Fibroblast of gingiva (primary cell): Measurements from ENCODE around the gene NGDN.
A peak's percentile ranks its signal among the peaks of the same experiment; 100 is the strongest.
"Not testable (repeated sequence)": the region's sequence is repeated elsewhere in the genome, so short reads cannot be mapped to it uniquely, and the experiment has no call there.

Experiments
- DNase-seq: peaks from one replicate; pipeline ENCODE4 v3.0.0-alpha.2; 2011; ENCODE audit warnings: low read depth

NGDN gene, protein sequence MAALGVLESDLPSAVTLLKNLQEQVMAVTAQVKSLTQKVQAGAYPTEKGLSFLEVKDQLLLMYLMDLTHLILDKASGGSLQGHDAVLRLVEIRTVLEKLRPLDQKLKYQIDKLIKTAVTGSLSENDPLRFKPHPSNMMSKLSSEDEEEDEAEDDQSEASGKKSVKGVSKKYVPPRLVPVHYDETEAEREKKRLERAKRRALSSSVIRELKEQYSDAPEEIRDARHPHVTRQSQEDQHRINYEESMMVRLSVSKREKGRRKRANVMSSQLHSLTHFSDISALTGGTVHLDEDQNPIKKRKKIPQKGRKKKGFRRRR

DNA sequence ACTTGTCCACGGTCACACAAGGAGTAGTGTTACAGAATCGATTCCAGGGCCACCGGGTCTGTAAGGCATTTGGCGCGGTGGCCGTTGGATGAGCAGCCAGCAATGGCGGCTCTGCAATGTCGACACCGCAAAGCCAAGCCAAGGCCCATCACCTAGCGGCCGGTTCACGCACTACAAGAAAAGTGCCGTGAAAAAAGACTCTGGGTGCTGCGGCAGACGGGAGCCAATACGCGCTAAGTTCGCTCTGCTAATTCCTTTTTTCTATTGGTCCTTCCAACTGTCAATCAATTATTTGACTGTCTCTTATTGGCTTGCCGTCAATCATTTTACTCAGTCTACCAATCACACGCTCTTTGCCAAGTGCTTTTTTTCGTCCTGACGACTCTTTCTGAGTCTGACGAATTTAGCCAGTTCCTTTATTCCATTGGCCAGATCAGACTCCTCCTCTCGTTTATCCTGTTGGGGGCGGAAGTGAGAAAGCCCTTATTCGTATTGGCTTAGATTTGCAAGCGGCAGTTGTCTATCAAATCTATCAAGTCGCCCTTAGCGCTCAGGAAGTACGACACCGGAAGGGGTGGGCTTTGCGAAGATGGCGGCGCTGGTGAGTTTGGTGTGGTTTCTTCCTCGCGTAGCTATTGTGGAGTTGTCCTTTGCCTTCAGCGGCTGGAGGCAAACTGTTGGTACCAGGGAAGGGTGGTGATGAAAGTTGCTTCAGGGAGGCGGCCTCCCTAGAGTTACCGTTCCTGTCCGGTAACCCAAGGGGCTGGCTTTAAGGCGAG lies at the start of gene NGDN:
TSS of gene NGDN (plus strand) at position 577 of the 779 bp plus-strand sequence. CDS start at position 590, 13 bp downstream.
- peak; percentile 100 for DNase-seq

DNA sequence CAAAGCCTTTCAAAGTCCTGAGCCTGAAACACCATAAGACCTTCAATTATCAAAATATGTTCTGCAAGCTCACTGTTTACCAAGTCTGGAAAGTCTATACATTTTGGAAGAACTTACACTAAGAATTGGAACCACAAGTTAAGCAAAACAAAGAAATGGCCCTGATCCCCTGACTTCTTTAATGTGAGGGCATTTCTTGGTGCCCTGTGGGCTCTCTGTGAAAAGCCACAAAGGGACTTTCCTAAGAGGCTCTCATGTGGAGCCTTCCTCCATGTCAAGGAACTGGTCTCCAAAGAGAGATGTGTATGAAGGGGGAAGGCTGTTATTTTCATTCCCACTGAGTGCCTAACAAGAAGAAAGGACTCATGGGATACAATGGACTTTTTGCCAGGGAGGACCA lies 47.9 kb upstream of the NGDN start:
- DNase-seq = no peak

DNA sequence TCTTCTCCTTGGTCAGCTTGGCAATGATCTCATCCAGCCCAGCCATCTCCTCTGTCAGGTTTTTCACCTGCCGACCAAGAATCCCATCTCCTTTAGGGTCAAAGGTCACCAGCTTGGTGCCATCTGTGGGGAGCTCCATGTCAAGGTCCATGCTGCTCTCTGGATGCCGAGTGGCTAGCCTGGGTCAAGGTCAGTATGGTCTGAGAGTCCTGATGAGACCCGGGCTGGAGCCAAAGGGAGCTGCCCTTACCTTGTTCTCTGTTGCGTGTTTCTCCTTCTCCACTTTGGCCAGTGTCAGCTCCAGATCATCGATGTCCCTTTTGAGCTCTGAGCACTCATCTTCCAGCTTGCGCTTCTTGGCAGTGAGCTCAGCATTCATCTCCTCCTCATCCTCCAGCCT lies 45.8 kb upstream of the NGDN start:
- DNase-seq = no peak

DNA sequence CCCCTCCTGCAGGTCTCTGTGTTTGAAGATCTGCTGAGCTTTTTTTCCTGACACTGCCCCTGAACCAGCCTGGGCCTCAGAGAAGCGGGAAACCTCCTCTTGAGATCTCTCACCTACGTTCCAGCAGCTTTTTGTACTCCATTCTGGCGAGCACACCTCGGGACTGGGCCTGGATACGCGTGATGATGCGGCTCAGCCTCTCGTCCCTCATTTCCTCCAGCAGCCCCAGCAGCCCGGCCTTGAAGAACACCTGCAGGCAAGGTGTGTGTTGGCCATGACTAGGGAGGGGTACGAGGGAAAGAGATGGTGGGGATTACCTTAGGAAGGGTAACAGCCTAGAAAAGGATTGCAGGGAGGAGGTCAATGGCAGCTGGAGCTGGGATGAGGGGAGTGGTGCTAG lies 44.3 kb upstream of the NGDN start:
- no peak for DNase-seq

DNA sequence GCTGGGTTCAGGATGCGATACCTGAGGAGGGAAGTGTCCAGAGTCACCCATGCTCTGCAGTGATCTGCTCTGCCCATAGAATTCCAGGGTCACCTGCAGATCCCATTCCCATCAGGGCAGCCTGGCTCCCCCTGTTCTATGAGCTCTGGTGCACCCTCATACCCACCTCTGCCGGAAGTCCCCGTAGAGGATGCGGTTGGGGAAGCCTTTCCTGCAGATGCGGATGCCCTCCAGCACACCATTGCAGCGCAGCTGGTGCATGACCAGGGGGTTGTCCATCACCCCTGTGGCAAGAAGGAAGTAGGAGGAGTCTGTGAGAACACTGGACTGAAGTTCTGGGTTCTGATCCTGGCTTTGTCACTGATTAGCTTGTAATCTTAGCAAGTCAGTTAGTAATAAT lies 43.7 kb upstream of the NGDN start:
- not testable (repeated sequence) for DNase-seq

DNA sequence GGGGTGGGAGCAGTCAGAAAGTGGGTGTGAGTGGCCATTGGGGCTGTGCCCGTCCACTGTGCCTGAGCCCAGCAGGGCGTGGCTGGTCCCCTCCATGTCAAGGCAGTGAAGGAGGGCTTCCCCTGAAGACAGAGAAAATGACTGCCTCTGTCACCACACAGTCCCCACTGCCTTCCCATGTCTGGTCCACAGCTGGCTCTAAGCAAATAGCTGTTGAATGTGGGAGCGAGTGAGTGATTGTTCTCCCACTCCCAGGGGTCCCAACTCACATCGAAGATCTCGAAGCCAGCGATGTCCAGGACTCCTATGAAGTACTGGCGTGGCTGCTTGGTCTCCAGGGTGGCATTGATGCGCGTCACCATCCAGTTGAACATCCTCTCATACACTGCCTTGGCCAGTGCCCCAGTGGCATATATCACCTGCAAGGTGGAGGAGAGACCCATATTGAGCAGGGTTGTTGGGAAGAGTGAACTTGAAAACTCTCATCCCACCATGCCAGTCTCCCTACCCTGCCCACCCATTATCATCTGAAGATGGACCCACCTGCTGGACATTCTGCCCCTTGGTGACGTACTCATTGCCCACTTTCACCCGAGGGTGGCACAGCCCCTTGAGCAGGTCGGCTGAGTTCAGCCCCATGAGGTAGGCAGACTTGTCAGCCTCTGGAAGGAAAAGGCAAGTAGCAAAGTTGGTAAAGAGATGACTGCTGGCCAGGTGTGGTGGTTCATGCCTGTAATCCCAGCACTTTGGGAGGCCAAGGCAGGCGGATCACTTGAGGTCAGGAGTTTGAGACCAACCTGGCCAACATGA lies 40.6 kb upstream of the NGDN start:
- DNase-seq = no peak

DNA sequence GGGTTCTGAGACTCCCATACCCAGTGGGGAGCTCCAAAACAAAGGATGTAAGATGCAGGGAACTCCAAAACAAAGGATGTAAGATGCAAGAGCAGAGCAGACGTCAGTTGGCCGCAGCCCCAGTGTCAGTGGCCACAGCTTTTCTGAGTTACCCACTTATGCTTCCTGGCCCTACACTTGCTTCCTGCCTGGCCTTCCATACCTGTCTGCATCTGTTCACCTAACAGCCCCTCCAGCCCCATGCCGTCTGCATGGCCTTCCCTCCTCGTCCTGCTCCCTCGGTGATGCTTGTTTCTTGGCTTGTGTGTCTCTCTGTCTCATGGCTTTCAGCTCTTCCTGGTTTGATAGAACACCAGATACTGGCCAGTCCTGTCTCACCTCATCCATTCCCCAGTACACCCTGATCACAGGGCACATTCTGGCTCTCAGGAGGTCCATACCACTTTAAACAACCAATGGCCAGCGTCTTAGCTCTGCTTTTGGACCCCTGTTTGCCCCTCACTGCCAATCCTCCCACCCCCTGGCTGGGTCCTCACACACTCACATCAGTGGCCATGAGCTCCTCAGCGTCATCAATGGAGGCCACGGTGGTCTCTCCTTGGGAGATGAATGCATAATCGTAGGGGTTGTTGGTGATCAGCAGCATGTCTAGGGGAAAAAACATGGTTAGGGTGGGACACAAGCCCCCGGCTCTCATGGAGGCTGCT lies 39.3 kb upstream of the NGDN start:
- DNase-seq = no peak

DNA sequence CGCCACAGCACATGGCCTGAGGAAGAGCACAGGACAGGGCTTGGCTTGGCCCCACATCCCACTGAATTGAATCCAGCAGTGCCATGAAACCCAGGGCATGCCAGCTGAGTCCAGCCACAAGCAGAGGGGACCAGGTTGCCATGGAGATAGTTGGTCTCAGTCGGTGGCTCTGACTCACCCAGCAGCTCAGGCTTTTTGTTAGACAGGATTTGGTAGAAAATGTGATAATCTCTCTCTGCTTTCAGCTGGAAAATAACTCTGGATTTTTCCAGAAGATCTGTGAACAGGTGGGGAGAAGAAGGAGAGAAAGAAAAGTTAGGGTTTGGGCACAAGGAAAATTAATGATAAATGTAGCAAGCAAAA lies 38.8 kb upstream of the NGDN start:
- DNase-seq = no peak

DNA sequence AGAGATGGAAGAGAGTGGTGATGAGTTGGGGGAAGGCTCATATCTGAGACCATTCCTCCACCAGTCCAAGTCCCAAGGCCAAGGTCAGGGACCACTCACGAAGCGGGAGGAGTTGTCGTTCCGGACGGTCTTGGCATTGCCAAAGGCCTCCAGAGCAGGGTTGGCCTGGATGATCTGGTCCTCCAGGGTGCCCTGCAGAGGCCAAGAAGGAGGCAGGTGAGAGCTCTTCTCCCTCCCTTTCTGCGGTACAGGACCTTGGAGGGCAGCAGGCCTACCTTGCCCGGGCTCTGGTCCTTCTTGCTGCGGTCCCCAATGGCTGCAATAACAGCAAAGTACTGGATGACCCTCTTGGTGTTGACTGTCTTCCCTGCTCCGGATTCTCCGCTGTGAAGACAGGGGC lies 38.0 kb upstream of the NGDN start:
- DNase-seq = no peak

DNA sequence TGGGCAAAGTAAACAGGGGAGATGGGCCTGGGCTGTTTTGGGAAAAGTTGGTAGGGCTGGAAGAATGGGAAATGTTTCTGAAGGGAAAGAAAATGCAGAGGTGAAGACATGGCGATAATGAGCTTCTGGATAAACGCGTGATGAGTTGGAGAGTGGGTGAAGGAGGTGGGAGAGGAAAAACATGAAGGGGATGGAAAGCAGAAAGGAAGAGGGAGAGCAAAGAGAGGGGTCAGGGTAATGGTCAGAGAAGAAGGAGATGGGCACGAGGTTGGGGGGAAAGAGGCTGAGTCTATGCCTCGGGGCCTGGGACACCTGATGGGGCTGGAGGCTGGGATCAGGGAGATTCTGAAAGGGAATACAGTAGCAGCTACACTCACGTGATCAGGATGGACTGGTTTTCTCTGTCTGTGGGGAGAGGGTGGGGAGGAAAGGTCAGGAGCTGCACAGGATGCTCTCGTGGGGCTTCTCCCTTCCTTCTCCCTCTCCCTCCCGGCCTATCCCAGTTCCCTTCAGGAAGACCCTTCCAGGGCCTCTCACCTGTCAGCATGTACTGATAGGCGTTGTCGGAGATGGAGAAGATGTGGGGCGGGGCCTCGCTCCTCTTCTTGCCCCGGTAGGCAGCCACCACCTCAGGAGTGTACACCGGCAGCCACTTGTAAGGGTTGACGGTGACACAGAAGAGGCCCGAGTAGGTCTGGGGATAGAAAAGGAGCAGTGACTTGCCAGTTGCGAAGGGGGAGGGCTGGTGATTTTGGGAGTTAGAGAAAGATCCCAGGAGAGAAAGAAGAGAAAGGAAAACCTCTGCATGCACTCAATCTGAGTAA lies 37.2 kb upstream of the NGDN start:
- DNase-seq = no peak

DNA sequence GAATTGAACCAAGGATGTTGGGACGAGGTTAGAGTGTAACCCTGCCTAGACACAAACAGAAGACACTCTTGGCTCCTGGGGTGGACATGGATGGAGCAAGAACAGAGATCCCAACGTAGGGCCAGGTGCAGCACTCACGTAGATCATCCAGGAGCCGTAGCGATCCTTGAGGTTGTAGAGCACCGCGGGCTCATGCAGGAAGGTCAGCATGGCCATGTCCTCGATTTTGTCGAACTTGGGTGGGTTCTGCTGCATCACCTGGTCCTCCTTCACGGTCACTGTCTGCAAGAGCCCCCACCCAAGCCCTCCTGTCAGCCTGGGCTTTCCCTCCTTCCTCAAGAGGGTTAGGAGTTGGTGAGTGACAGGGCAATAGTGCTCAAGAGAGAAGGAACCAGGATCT lies 36.6 kb upstream of the NGDN start:
- no peak for DNase-seq

DNA sequence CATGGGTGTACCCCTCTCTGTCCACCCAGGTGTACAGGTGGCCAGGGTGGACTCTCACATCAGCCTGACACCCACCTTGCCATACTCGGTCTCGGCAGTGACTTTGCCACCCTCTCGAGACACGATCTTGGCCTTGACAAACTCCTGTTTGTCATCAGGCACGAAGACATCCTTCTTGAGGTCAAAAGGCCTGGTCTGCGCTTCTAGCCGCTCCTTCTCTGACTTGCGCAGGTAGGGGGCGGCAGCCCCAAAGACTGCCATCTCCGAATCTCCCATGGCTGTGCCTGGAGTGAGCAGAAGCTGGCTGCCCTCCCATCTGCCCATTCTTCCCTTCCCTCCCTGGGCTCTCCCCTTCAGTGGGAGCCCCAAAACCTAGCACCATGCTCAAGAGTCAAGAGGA lies 36.0 kb upstream of the NGDN start:
- no peak for DNase-seq

DNA sequence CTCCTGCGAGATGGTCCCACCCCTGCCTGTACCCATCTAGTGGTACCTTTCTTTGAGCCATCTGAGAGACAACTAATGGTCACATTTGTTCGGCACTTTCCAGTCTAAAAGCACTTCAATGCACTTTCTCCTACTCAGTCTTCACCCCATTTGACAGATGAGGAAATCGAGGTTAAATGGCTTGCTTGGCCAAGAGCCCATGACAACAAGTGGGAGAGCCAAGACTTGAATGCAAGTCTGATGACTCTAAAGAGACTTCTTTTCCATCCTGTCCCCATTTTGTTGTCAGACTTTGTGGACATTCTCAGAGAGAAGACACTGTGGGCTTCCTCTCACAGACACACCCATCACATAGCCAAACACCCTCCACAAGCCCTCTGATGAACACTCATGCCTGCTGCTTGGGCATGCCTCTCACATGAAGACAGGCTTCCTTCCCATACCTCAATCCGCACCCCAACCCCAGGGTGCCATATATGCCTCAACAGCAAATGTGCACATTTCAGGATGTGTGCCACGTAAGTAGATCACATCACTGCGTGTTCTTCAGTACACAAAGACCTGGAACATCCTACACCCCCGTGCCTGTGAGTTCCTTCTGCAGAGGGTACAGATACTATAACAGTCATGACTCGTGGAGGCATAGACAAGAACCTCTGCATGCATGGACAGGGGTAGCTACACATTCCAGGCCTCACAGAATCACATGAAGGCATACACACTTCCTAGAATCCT lies 34.8 kb upstream of the NGDN start:
- no peak for DNase-seq

DNA sequence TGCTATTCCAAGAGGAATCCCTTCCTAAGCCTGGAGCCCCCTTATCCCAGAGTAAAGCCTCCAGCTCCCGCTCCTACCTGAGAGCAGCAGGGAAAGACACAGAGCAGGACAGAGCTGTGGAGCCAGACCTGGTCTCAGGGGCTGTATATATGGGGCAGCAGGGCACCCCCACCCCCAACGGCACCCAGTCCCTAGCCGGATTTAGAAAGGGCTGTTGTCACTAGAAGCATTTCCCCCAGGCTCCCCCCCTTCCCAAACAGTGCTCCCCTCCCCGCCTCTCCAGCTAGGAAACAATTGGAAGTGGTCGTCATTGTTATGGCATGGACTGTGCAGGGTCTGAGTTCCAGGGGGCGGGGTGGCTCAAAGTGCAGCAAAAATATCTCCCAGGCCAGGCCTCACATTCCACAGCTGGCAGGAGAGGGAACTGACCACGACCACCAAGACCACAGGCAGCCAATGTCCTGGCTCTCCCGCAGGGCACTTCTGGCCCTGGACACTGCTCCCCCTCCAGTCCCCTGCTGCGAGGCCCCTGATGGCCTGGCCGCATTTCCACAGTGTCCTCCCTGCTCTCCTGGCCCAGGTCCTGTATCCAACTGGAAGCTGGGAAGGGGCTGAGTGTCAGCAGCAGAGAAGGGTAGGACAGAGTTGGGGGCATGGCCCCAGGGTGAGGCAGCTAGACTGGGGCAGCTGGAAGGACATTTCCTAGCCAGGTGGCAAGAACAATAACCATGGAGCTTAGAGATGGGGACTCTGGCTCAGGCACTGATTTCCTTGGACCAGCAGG lies 33.8 kb upstream of the NGDN start, which contains the start of gene MYH7:
TSS of gene MYH7 (minus strand) at position 118 of the 784 bp plus-strand sequence. CDS start 1,928 bp downstream, outside the sequence.
- no peak for DNase-seq

DNA sequence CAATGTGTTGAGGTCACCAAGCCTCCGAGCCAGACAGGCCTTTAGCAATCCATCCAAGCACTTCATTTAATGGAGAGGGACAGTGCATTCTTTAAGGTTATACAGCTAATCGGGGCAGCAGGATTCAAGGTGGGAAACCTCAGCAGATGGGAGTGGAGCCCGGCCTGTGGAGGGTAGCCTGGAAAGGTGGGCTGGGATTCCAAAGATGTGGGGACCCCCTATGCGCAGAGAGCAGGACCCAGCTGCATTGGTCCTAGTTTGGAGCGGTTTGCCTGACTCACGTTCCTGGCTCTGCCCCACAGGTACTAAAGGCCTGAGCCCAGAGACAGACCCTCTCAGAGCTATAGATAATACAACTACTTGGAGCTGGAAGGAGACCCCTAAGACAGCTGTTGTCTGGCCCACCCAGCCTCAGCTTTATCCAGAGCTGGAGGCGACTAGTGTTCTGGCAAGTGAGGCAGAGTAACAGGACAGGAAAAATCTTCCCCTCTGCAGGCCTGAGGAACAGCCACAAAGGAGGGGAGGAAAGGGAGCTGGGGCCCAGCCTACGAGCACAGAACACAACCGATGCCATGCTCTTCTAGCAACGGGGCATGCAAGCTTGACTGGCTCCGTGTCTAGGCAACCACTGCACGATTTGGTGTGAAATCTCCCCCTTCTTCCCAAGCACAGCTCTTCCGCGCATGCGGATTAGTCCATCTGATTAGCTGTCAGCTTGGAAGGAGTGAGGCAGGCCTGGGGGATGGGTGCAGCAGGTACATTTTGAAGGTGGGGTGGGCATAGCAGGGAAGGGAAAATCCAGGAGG lies 33.0 kb upstream of the NGDN start:
- no peak for DNase-seq

DNA sequence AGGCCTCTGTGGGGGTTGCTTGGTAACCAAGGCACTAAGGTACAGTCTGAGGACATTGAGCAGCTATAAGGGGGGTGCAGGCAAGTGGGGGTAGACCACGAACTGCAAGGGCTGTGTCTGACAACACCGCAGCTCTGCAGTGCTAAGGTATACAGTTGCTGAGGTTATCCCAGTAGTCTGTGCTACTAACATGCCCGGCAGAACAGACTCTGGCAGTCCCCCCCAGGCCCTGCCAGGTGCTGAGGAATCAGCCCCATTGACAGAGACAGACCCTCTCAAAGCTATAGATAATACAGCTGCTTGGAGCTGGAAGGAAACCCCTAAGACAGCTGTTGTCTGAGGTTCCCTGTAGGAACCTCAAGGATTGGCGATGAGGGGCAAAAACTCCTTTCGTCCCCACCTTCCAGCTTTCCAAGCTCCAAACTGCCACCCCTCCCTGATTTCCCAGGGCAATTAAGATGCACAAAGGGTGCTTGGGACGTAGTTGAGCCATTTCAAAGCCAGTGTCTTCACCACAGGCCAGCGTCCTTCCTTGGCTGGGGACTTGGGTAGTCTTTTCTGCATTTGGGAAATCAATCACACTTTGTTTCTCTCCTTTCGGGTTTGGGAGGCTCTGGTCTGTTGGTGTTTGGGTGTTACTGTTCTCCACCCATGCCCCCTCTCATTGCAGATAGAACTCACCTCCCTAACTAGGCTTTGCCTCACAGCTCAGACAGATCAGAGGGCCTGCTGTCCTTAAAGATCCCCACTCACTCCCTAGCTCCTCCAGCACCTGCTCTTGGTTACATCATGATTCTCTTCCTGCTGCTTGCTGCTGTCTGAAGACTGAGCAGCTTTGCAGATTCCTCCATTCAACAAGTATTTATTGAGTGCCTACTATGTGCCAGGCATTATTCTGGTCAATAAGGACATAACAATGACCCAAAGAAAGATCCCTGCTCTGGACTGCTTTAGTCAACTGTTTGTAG lies 32.1 kb upstream of the NGDN start:
- no peak for DNase-seq

DNA sequence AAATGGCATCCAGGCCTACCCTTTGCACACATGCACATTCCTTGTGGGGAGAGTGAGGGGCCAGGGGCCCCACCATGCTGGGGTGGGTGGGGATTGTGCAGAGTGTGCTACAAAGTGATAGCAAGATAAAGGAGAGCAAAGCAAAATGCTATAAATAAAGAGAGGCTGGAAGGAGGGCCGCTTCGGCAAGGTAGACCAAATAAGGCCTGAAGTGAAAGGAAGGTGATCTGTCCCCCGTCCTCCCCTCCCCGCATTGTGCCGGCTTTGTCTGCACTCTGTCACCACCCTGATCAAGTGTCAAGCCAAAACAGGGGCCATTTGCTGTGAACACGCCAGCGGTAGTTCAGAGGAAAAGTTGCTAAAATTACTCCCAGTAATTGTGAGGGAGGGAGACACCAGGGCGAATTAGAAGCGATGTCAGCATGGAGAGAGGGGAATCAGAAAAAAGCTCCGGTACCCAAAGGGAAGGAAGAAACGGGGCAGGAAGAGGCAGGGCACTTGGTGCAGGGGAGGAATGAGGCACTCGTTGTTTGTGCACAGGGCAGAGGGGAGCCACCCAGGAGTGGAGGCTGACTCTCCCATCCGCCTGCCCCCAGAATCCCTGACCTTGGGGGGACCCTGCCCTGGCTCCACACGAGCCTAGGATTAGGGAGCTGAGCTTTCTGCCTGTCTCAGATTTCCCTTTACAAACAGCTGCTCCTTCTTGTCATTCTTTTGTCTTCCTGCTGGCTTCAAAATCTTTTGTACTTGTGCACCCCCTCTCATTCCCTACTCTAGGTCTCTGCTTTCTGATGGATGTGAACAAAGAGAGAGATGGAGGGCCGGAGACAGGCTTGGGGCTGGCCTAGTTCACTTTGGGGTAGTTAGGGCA lies 31.2 kb upstream of the NGDN start:
- DNase-seq = no peak
